Lower leg skin (tissue), 3 donors: ENCODE data around the gene RNU7-1.

ENCODE experiments used
- CTCF ChIP-seq, 3 donors: fragments of 450-650 bp; IDR thresholded peaks; one replicate each; pipeline ENCODE4 v1.5.1; 2016; ENCODE audit warnings: antibody characterized with exemption in 3 of 3, mild to moderate bottlenecking in 3 of 3, moderate library complexity in 2 of 3
- POLR2A ChIP-seq, 2 donors: fragments of 450-650 bp; IDR thresholded peaks; one replicate each; pipeline ENCODE4 v1.6.1; 2016 to 2017; ENCODE audit warnings: antibody characterized with exemption in 2 of 2, mild to moderate bottlenecking in 1 of 2, moderate library complexity in 1 of 2

- TF ChIP-seq CTCF (IDR thresholded peaks at IDR 0.05) (no peak), POLR2A (IDR thresholded peaks at IDR 0.05) (no peak)
Observed at GRCh38 chr12:6951551-6952120, 8.0 kb downstream of the RNU7-1 start.
